AG04449 (cell line): ENCODE results near the gene SESN2.

ENCODE experiments used
- CTCF ChIA-PET: fragments of 350-600 bp; formaldehyde crosslinking; extraction: SDS; loops from one replicate; lab custom pipeline; 2021; ENCODE audit warnings: antibody characterized with exemption; lab: Yijun Ruan, JAX
- POLR2A ChIA-PET: fragments of 400-600, 350-600 bp; formaldehyde crosslinking; extraction: SDS; loops from one replicate; lab custom pipeline; 2020; ENCODE audit warnings: antibody characterized with exemption, inconsistent platforms; lab: Yijun Ruan, JAX
- DNase-seq: peaks from one replicate; pipeline ENCODE4 v3.0.0-alpha.2; 2010; ENCODE audit warnings: low read depth, low spot score
- H3K4me3 ChIP-seq: 2 replicates; pipeline ENCODE4 v1.5.1; 2011; ENCODE audit warnings: low read depth, mild to moderate bottlenecking, control low read depth, low read length
- CTCF ChIP-seq: IDR thresholded peaks from one replicate; pipeline ENCODE4 v1.5.1; 2011; ENCODE audit warnings: mild to moderate bottlenecking, moderate library complexity, low read length, control low read depth, inconsistent platforms; ENCODE audit not compliant: insufficient read depth; ENCODE audit errors: missing control alignments

Gene SESN2

DNA sequence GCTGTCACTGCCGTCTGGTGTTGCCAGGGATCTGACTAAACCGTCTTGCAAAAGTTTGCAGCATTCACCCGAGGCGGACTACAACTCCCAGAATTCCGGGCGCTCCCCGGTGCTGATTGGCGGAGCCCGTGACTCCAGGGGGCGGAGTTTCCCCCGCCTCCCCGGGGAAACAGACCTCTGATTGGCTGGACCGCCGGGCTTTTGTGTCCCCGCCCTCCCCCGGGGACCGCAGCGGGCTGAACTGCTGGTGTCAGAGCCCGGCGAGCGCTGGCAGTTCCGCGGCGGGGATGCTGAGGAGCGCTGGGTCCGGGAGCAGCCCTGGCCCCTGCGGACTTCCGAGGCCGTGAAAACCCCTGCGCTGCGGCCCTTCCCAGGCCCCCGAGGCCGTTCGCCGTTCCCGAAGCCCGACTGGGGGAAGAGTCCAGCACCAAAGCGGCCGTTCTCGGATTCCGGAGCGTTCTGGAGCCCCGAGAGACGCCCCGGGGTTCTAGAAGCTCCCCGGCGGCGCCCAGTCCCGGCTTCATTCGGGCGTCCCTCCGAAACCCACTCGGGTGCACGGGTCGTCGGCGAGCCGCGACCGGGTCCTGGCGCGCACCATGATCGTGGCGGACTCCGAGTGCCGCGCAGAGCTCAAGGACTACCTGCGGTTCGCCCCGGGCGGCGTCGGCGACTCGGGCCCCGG is at the start of gene SESN2:
Gene SESN2, plus strand, starts transcription at position 267 of the 682 bp plus-strand sequence. Its CDS starts 330 bp downstream, at position 597.
- ChIA-PET POLR2A (interaction anchor here (1.1 to 3.6 kb wide), 8 partner anchors 9 to 323 kb away, joined by 3 to 32 read pairs (median 4); partner anchors contain the start of genes ATP5IF1 and MED18), CTCF (interaction anchor here (12.3 kb wide), 1 partner anchor 11 kb away, joined by 148 read pairs; no protein-coding TSS in a partner anchor)
- H3K4me3 ChIP-seq, result peak within 1 kb of the TSS; percentile 93
- no peak for TF ChIP-seq CTCF
- DNase-seq, result peak; percentile 91

DNA sequence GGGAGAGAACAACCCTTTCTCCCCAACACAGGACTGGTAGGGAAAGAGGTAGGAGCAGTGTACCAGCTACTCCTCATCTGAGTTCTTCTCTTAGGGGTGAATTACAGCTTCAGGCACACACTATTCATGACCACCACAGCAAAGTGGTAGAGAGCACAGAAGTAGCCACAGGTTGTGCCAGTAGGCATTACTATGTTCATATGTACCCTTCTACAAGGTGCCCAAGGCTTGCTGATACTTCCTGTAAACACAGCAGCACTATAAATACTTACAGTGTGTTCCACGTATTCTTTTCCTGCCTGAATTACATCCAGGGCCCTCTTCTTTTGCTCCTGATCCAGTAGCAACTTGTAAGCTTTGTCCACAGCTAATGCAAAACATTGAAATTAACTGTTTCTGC is 49.6 kb upstream of the SESN2 start:
- CTCF ChIA-PET, result interaction anchor here (0.6 to 11.9 kb wide), 19 partner anchors 8 to 395 kb away, joined by 3 to 330 read pairs (median 5); partner anchors contain the start of gene EYA3

GRCh38 chr1:28213315-28213714 is 46.0 kb upstream of the SESN2 start:
- POLR2A ChIA-PET, result interaction anchor here (0.7 to 1.4 kb wide), 2 partner anchors 22 to 225 kb away, joined by 3 read pairs; partner anchors contain the start of gene ATP5IF1
- no peak for DNase-seq
- CTCF ChIA-PET, result interaction anchor here (0.8 to 11.9 kb wide), 7 partner anchors 10 to 350 kb away, joined by 3 to 330 read pairs (median 4); partner anchors contain the start of gene EYA3
- H3K4me3 ChIP-seq, result no peak overlapping the region
- no peak for TF ChIP-seq CTCF

More for the DNA sequence above, 49.6 kb upstream of the SESN2 start:
- no peak overlapping the region for H3K4me3 ChIP-seq
- POLR2A ChIA-PET, result no interaction called here
- no peak for TF ChIP-seq CTCF
- DNase-seq, result no peak

GRCh38 chr1:28229089-28229488 is 30.2 kb upstream of the SESN2 start:
- CTCF ChIA-PET, result interaction anchor here (1.3 to 1.8 kb wide), 3 partner anchors 19 to 137 kb away, joined by 3 to 7 read pairs (median 3); no protein-coding TSS in a partner anchor
- no peak for TF ChIP-seq CTCF
- no peak overlapping the region for H3K4me3 ChIP-seq
- no peak for DNase-seq
- POLR2A ChIA-PET, result no interaction called here

DNA sequence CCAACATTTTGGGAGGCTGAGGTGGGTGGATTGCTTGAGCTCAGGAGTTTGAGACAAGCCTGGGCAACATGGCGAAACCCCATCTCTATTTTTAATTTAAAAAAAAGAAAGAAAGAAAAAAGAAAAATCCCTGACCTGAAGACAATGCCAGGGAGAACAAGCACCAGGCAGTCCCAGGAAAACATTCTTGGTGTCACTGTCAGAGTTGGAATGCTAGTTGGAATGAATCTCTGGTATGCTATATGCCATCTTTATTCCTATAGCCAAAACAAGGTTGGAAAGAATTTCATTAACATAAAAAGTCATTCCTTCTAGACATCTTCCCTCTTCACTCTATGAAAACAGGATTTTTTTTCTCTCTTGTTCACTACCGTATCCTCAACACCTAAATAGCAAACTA is 29.3 kb upstream of the SESN2 start:
- H3K4me3 ChIP-seq, result no peak overlapping the region
- TF ChIP-seq CTCF, result no peak
- POLR2A ChIA-PET, result no interaction called here
- CTCF ChIA-PET, result interaction anchor here (0.6 to 1.8 kb wide), 2 partner anchors 21 to 612 kb away, joined by 3 to 7 read pairs; no protein-coding TSS in a partner anchor
- DNase-seq, result no peak
